Tibial nerve (tissue), 4 donors: ENCODE measurements around the gene OTUD6A. TPM values are rescaled to one million over a fixed set of nuclear protein-coding genes. Genes with fewer than 3 reads are reported as not detected.

Experiments used
- DNase-seq, 2 donors: peaks; one replicate each; pipeline ENCODE4 v3.0.0-alpha.2; 2019; ENCODE audit warnings: low spot score in 2 of 2
- H3K27ac ChIP-seq, 4 donors: fragments of 200-600 bp; sonication (generic) in 3 of 4; one replicate each; pipeline ENCODE4 v1.5.1; 2017 to 2019; ENCODE audit warnings: mild to moderate bottlenecking in 1 of 4
- H3K27me3 ChIP-seq, 2 donors: fragments of 200-600 bp; sonication (generic) in 1 of 2; one replicate each; pipeline versions ENCODE4 v1.5.1 to v1.6.0; 2017 to 2019
- H3K36me3 ChIP-seq, 3 donors: fragments of 200-600 bp; sonication (generic); one replicate each; pipeline ENCODE4 v1.5.1; 2018 to 2019
- H3K4me1 ChIP-seq, 4 donors: fragments of 200-600 bp; sonication (generic) in 3 of 4; one replicate each; pipeline ENCODE4 v1.5.1; 2017 to 2019
- H3K4me3 ChIP-seq, 4 donors: fragments of 200-600 bp; sonication (generic) in 3 of 4; one replicate each; pipeline ENCODE4 v1.5.1; 2017 to 2019; ENCODE audit warnings: mild to moderate bottlenecking in 1 of 4, moderate library complexity in 1 of 4
- H3K9me3 ChIP-seq, 4 donors: fragments of 200-600 bp; sonication (generic) in 3 of 4; one replicate each; pipeline ENCODE4 v1.5.1; 2017 to 2019
- CTCF ChIP-seq, 5 experiments: fragments of 200-600 bp in 3 of 5; fragments of 450-650 bp in 2 of 5; sonication (generic) in 3 of 5; IDR thresholded peaks; one replicate each; pipeline ENCODE4 v1.5.1; 2016 to 2019; ENCODE audit warnings: antibody characterized with exemption in 5 of 5, mild to moderate bottlenecking in 3 of 5, moderate library complexity in 2 of 5
- EP300 ChIP-seq, 2 donors: sonication (generic); formaldehyde crosslinking; IDR thresholded peaks; one replicate each; pipeline ENCODE4 v1.6.1; 2017; ENCODE audit warnings: antibody characterized with exemption in 2 of 2, mild to moderate bottlenecking in 1 of 2
- POLR2A ChIP-seq, 2 donors: fragments of 450-650 bp; IDR thresholded peaks; one replicate each; pipeline ENCODE4 v1.6.1; 2017; ENCODE audit warnings: antibody characterized with exemption in 2 of 2, mild to moderate bottlenecking in 2 of 2, moderate library complexity in 2 of 2
- WGBS, 2 donors: methylation state at CpG; one replicate each; pipeline ENCODE4 v1.1.5; 2018; 5-methylcytosine and 5-hydroxymethylcytosine counted together
- total RNA-seq, 4 donors: library from RNA; depleted of rRNA; stranded (reverse); fragments of >200 nt; gene quantifications; one replicate each; pipeline ENCODE4 v1.1.0, GENCODE V29; 2016

OTUD6A gene
- total RNA-seq, 4 donors from 2014 or later, result not detected

- TF ChIP-seq CTCF (IDR thresholded peaks at IDR 0.05) (no peak), POLR2A (IDR thresholded peaks at IDR 0.05) (no peak), EP300 (IDR thresholded peaks at IDR 0.05) (no peak)
- no peaks in the 10 kb centered on the region for H3K4me1 ChIP-seq
- no peaks in the 10 kb centered on the region for H3K36me3 ChIP-seq
- no peaks in the 10 kb centered on the region for H3K9me3 ChIP-seq
- DNase-seq, result no peak
- 91 to 94% methylated on average over 40 to 41 of the region's 52 CpGs for WGBS, 2 donors
- no peak overlapping the region for H3K27ac ChIP-seq
- no peak overlapping the region for H3K4me3 ChIP-seq
- H3K27me3 ChIP-seq, result no peaks in the 10 kb centered on the region
Observed at GRCh38 chrX:70062961-70063550, 799 bp downstream of the OTUD6A start.

- no peak for TF ChIP-seq EP300 (IDR thresholded peaks at IDR 0.05)
- TF ChIP-seq CTCF (IDR thresholded peaks at IDR 0.05), result no peak
- TF ChIP-seq POLR2A (IDR thresholded peaks at IDR 0.05), result no peak
- no peak overlapping the region for H3K4me3 ChIP-seq
- no peak for DNase-seq
- H3K27ac ChIP-seq, result no peak overlapping the region
- no peaks in the 10 kb centered on the region for H3K27me3 ChIP-seq
- no peaks in the 10 kb centered on the region for H3K36me3 ChIP-seq
- H3K9me3 ChIP-seq, result no peaks in the 10 kb centered on the region
- H3K4me1 ChIP-seq, result no peaks in the 10 kb centered on the region
- 83 to 95% methylated on average over 7 of the region's 7 CpGs for whole genome bisulfite sequencing, 2 donors
Observed at GRCh38 chrX:70066646-70067045, 4.4 kb downstream of the OTUD6A start.

GRCh38 chrX:70079297-70079696, 17.0 kb downstream of the OTUD6A start:
- Histone ChIP-seq H3K9me3 (no peaks in the 10 kb centered on the region), H3K4me3 (no peak overlapping the region), H3K27me3 (peaks cover 0 to 18% of the 10 kb centered on the region in 2 donors), H3K4me1 (no peaks in the 10 kb centered on the region), H3K27ac (no peak overlapping the region), H3K36me3 (no peaks in the 10 kb centered on the region)
- no peak for DNase-seq
- WGBS, 2 donors, result 83 to 91% methylated on average over 5 of the region's 5 CpGs
- TF ChIP-seq EP300 (IDR thresholded peaks at IDR 0.05), result no peak
- no peak for TF ChIP-seq POLR2A (IDR thresholded peaks at IDR 0.05)
- no peak for TF ChIP-seq CTCF (IDR thresholded peaks at IDR 0.05)

- DNase-seq, result no peak
- Histone ChIP-seq H3K4me1 (no peaks in the 10 kb centered on the region), H3K27me3 (peaks cover 0 to 18% of the 10 kb centered on the region in 2 donors), H3K9me3 (no peaks in the 10 kb centered on the region), H3K27ac (no peak overlapping the region), H3K4me3 (no peak overlapping the region), H3K36me3 (no peaks in the 10 kb centered on the region)
- 50 to 78% methylated on average over 3 of the region's 3 CpGs for WGBS, 2 donors
- no peak for TF ChIP-seq EP300 (IDR thresholded peaks at IDR 0.05)
- no peak for TF ChIP-seq CTCF (IDR thresholded peaks at IDR 0.05)
- no peak for TF ChIP-seq POLR2A (IDR thresholded peaks at IDR 0.05)
Observed at GRCh38 chrX:70079870-70080269, 17.6 kb downstream of the OTUD6A start.

- Histone ChIP-seq H3K27ac (no peak overlapping the region), H3K27me3 (peaks cover 0 to 21% of the 10 kb centered on the region in 2 donors), H3K36me3 (no peaks in the 10 kb centered on the region), H3K4me1 (no peaks in the 10 kb centered on the region), H3K9me3 (no peaks in the 10 kb centered on the region), H3K4me3 (no peak overlapping the region)
- DNase-seq, result no peak
- no peak for TF ChIP-seq EP300 (IDR thresholded peaks at IDR 0.05)
- no peak for TF ChIP-seq POLR2A (IDR thresholded peaks at IDR 0.05)
- TF ChIP-seq CTCF (IDR thresholded peaks at IDR 0.05), result no peak
- 69 to 74% methylated on average over 4 of the region's 4 CpGs for WGBS, 2 donors
Observed at GRCh38 chrX:70082723-70083122, 20.5 kb downstream of the OTUD6A start.
